H9 (cell line): Measurements from ENCODE around the gene SUMF1. TPM values are rescaled to one million over a fixed set of nuclear protein-coding genes. Genes with fewer than 3 reads are reported as not detected.

Experiments used
- DNase-seq: peaks from one replicate; pipeline ENCODE4 v3.0.0-alpha.2; 2017
- H2AFZ ChIP-seq: one replicate; pipeline ENCODE4 v1.6.1; 2013; ENCODE audit warnings: mild to moderate bottlenecking, low read length, control low read depth, moderate library complexity
- H2AK5ac ChIP-seq: 2 replicates; pipeline ENCODE4 v1.6.1; 2013; ENCODE audit warnings: low read length, control low read depth, mixed read lengths; ENCODE audit not compliant: insufficient read length
- H2BK120ac ChIP-seq: one replicate; pipeline ENCODE4 v1.6.1; 2013; ENCODE audit warnings: low read depth, mild to moderate bottlenecking, low read length, control low read depth, inconsistent platforms; ENCODE audit not compliant: poor library complexity, severe bottlenecking
- H2BK12ac ChIP-seq: 2 replicates; pipeline ENCODE4 v1.6.1; 2013; ENCODE audit warnings: low read length, control low read depth, mixed read lengths, low read depth; ENCODE audit not compliant: insufficient read length
- H2BK15ac ChIP-seq: 2 replicates; pipeline ENCODE4 v1.6.1; 2013; ENCODE audit warnings: low read depth, low read length, control low read depth
- H2BK20ac ChIP-seq: one replicate; pipeline ENCODE4 v1.6.1; 2013; ENCODE audit warnings: low read depth, mild to moderate bottlenecking, low read length, control low read depth, inconsistent platforms; ENCODE audit not compliant: poor library complexity, severe bottlenecking
- H2BK5ac ChIP-seq: 2 replicates; pipeline ENCODE4 v1.6.1; 2013; ENCODE audit warnings: low read length, control low read depth, mixed read lengths; ENCODE audit not compliant: insufficient read length
- H3K14ac ChIP-seq: 2 replicates; pipeline ENCODE4 v1.6.1; 2013; ENCODE audit warnings: low read length, control low read depth; ENCODE audit not compliant: insufficient read depth
- H3K18ac ChIP-seq: 2 replicates; pipeline ENCODE4 v1.6.1; 2013; ENCODE audit warnings: low read depth, mild to moderate bottlenecking, mixed read lengths, low read length, control low read depth; ENCODE audit not compliant: insufficient read length
- H3K23ac ChIP-seq: 2 replicates; pipeline ENCODE4 v1.6.1; 2013; ENCODE audit warnings: low read length, control low read depth, mixed read lengths, low read depth; ENCODE audit not compliant: insufficient read length
- H3K23me2 ChIP-seq: 2 replicates; pipeline ENCODE4 v1.6.1; 2013; ENCODE audit warnings: low read depth, mild to moderate bottlenecking, mixed read lengths, low read length, control low read depth; ENCODE audit not compliant: insufficient read length, poor library complexity, severe bottlenecking
- H3K27ac ChIP-seq: 2 replicates; pipeline ENCODE4 v1.5.1; 2013; ENCODE audit warnings: low read length, control low read depth, mixed read lengths, low read depth; ENCODE audit not compliant: insufficient read length
- H3K27me3 ChIP-seq: 2 replicates; pipeline ENCODE4 v1.6.1; 2013; ENCODE audit warnings: low read length, control low read depth, inconsistent platforms; ENCODE audit not compliant: insufficient read depth
- H3K4ac ChIP-seq: 2 replicates; pipeline ENCODE4 v1.6.1; 2013; ENCODE audit warnings: low read depth, mild to moderate bottlenecking, control low read depth, inconsistent platforms, low read length, moderate library complexity
- H3K4me1 ChIP-seq: 2 replicates; pipeline ENCODE4 v1.6.1; 2013; ENCODE audit warnings: low read length, control low read depth, inconsistent platforms; ENCODE audit not compliant: insufficient read depth
- H3K4me2 ChIP-seq: 2 replicates; pipeline ENCODE4 v1.6.1; 2013; ENCODE audit warnings: low read length, control low read depth, mixed read lengths; ENCODE audit not compliant: insufficient read length, insufficient read depth
- H3K56ac ChIP-seq: 2 replicates; pipeline ENCODE4 v1.6.1; 2013; ENCODE audit warnings: low read depth, mild to moderate bottlenecking, mixed read lengths, low read length, control low read depth; ENCODE audit not compliant: insufficient read length
- H3K79me1 ChIP-seq: 2 replicates; pipeline ENCODE4 v1.6.1; 2013; ENCODE audit warnings: low read depth, mild to moderate bottlenecking, moderate library complexity, low read length, control low read depth, inconsistent platforms; ENCODE audit not compliant: insufficient read depth, poor library complexity, severe bottlenecking
- H3K79me2 ChIP-seq: 2 replicates; pipeline ENCODE4 v1.6.1; 2013; ENCODE audit warnings: low read length, control low read depth, inconsistent platforms; ENCODE audit not compliant: insufficient read depth
- H3K9ac ChIP-seq: 2 replicates; pipeline ENCODE4 v1.6.1; 2013; ENCODE audit warnings: low read length, control low read depth, mixed read lengths; ENCODE audit not compliant: insufficient read length; ENCODE audit errors: extremely low read depth
- H3K9me3 ChIP-seq: one replicate; pipeline ENCODE4 v1.6.1; 2013; ENCODE audit warnings: low read depth, low read length, inconsistent platforms; ENCODE audit not compliant: control insufficient read depth
- H3T11ph ChIP-seq: one replicate; pipeline ENCODE4 v1.6.1; 2013; ENCODE audit warnings: mild to moderate bottlenecking, low read length, control low read depth, inconsistent platforms
- H4K20me1 ChIP-seq: one replicate; pipeline ENCODE4 v1.6.1; 2013; ENCODE audit not compliant: control insufficient read depth, insufficient read length, insufficient read depth
- H4K5ac ChIP-seq: 2 replicates; pipeline ENCODE4 v1.6.1; 2013; ENCODE audit warnings: low read depth, mild to moderate bottlenecking, mixed read lengths, low read length, control low read depth; ENCODE audit not compliant: insufficient read length
- H4K8ac ChIP-seq: replicated peaks from 2 replicates; pipeline ENCODE4 v1.6.1; 2013; ENCODE audit warnings: low read length, control low read depth, mixed read lengths, low read depth; ENCODE audit not compliant: insufficient read length
- H4K91ac ChIP-seq: 2 replicates; pipeline ENCODE4 v1.6.1; 2013; ENCODE audit warnings: low read depth, mild to moderate bottlenecking, moderate library complexity, mixed read lengths, low read length, control low read depth; ENCODE audit not compliant: insufficient read length
- H3K27ac Mint-ChIP-seq, 3 experiments: 2 replicates in 2 of 3; 3 replicates in 1 of 3; pipeline ENCODE4 v1.8.0; 2020 to 2021; ENCODE audit warnings: mixed read lengths in 3 of 3, mild to moderate bottlenecking in 1 of 3, moderate library complexity in 1 of 3
- H3K27me3 Mint-ChIP-seq: 2 replicates; pipeline ENCODE4 v1.8.0; 2021; ENCODE audit warnings: low read depth, mild to moderate bottlenecking, moderate library complexity, mixed read lengths
- H3K36me3 Mint-ChIP-seq, 3 experiments: 2 replicates in 2 of 3; 3 replicates in 1 of 3; pipeline ENCODE4 v1.8.0; 2020 to 2021; ENCODE audit warnings: low read depth in 3 of 3, mixed read lengths in 3 of 3; ENCODE audit not compliant: insufficient read depth in 1 of 3
- H3K4me1 Mint-ChIP-seq, 2 experiments: 2 replicates each; pipeline ENCODE4 v1.8.0; 2020; ENCODE audit warnings: mixed read lengths in 2 of 2
- H3K4me3 Mint-ChIP-seq, 2 experiments: 2 replicates in 1 of 2; 3 replicates in 1 of 2; pipeline ENCODE4 v1.8.0; 2020 to 2021; ENCODE audit warnings: mild to moderate bottlenecking in 2 of 2, mixed read lengths in 2 of 2, moderate library complexity in 1 of 2
- H3K9me3 Mint-ChIP-seq, 2 experiments: 2 replicates in 1 of 2; 3 replicates in 1 of 2; pipeline ENCODE4 v1.8.0; 2020; ENCODE audit warnings: mild to moderate bottlenecking in 2 of 2, mixed read lengths in 2 of 2, moderate library complexity in 1 of 2
- WGBS: extraction: QIAGEN DNeasy Blood & Tissue Kit; methylation state at CpG from one replicate; pipeline ENCODE4 v1.1.7; 2013; ENCODE audit warnings: missing lambda C conversion rate, low lambda C conversion rate, mixed read lengths; ENCODE audit not compliant: insufficient read length; ENCODE audit errors: extremely low coverage; 5-methylcytosine and 5-hydroxymethylcytosine counted together
- total RNA-seq: library from RNA; stranded (reverse); gene quantifications from 2 replicates; pipeline ENCODE4 v1.2.1, GENCODE V29; 2021
- TF ChIP-seq, protein P1 (sequence below): fragments of 200-600 bp; sonication (generic); conservative IDR thresholded peaks from 3 replicates; pipeline ENCODE4 v1.8.0; 2021; ENCODE audit warnings: antibody characterized with exemption, mild to moderate bottlenecking

SUMF1 gene
- total RNA-seq, 1 experiment from 2014 or later, result 9.5 TPM

DNA sequence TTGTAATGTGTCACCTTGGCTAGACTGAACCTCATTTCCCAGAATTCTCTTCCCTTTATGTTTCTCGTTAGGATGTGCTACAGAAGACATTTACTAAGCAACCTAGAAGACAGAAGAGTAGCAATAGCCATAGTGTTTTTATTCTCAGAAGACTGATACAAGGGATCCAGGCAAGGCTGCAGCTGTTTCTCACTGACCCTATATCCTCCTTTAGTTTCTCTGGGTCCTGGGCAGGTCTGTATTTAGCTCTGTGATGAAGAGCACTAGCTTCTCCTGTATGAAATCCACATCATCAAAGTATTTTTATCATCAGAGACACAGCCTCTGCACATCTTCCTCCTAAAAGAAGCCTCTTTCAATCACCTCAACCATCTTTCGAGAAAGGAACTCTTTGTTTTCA lies 72.5 kb downstream of the SUMF1 start:
- H2BK5ac ChIP-seq, result no peak overlapping the region
- no peaks in the 10 kb centered on the region for H3K23me2 ChIP-seq
- no peak overlapping the region for H4K5ac ChIP-seq
- no peak overlapping the region for H3K4me3 Mint-ChIP-seq
- H2AK5ac ChIP-seq, result no peak overlapping the region
- no peaks in the 10 kb centered on the region for H3K79me1 ChIP-seq
- DNase-seq, result no peak
- H3K9ac ChIP-seq, result no peak overlapping the region
- H3K4me1 Mint-ChIP-seq, result peaks cover 16 to 20% of the 10 kb centered on the region in 2 experiments
- H3K4ac ChIP-seq, result no peak overlapping the region
- no peak overlapping the region for H2AFZ ChIP-seq
- H3K27ac Mint-ChIP-seq, result no peak overlapping the region
- no peaks in the 10 kb centered on the region for H3K9me3 ChIP-seq
- no peak overlapping the region for H3K23ac ChIP-seq
- H3K9me3 Mint-ChIP-seq, result peaks cover 0 to 4% of the 10 kb centered on the region in 2 experiments; a peak in 2 of 5 replicates
- no peak overlapping the region for H3K27ac ChIP-seq
- no peak overlapping the region for H4K91ac ChIP-seq
- no peak overlapping the region for H3K56ac ChIP-seq
- H3T11ph ChIP-seq, result no peak overlapping the region
- H3K18ac ChIP-seq, result no peak overlapping the region
- no peak overlapping the region for H2BK120ac ChIP-seq
- WGBS, result no CpG with 5 or more reads among the region's 2 CpGs
- H3K4me1 ChIP-seq, result peaks cover 4% of the 10 kb centered on the region; the same call in 1 of the 2 replicates
- no peaks in the 10 kb centered on the region for H3K79me2 ChIP-seq
- no peak overlapping the region for H2BK12ac ChIP-seq
- no peak overlapping the region for H3K4me2 ChIP-seq
- peaks cover 5 to 10% (median 7%) of the 10 kb centered on the region in 3 experiments; a peak in 5 of 7 replicates for H3K36me3 Mint-ChIP-seq
- H3K27me3 ChIP-seq, result no peaks in the 10 kb centered on the region
- H3K14ac ChIP-seq, result no peak overlapping the region
- no peak overlapping the region for H2BK15ac ChIP-seq
- H4K20me1 ChIP-seq, result no peaks in the 10 kb centered on the region
- TF ChIP-seq, protein P1, sequence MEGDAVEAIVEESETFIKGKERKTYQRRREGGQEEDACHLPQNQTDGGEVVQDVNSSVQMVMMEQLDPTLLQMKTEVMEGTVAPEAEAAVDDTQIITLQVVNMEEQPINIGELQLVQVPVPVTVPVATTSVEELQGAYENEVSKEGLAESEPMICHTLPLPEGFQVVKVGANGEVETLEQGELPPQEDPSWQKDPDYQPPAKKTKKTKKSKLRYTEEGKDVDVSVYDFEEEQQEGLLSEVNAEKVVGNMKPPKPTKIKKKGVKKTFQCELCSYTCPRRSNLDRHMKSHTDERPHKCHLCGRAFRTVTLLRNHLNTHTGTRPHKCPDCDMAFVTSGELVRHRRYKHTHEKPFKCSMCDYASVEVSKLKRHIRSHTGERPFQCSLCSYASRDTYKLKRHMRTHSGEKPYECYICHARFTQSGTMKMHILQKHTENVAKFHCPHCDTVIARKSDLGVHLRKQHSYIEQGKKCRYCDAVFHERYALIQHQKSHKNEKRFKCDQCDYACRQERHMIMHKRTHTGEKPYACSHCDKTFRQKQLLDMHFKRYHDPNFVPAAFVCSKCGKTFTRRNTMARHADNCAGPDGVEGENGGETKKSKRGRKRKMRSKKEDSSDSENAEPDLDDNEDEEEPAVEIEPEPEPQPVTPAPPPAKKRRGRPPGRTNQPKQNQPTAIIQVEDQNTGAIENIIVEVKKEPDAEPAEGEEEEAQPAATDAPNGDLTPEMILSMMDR, result no peak
- H4K8ac ChIP-seq, result no peak overlapping the region
- no peaks in the 10 kb centered on the region for H3K27me3 Mint-ChIP-seq
- H2BK20ac ChIP-seq, result no peak overlapping the region
